Memory B cell (primary cell): Measurements from ENCODE around the gene MOB3C.
"Not testable (repeated sequence)": the region's sequence is repeated elsewhere in the genome, so short reads cannot be mapped to it uniquely, and the experiment has no call there.

Source experiments
- ATAC-seq: fragments of 150-1000 bp; cut with Tn5 transposase; 2 replicates; pipeline ENCODE4 v1.10.0; 2021; ENCODE audit warnings: low read depth, mild to moderate bottlenecking, moderate library complexity
- DNase-seq, 2 donors: peaks; one replicate each; pipeline ENCODE4 v3.0.0; 2022; ENCODE audit warnings: low spot score in 2 of 2
- H3K27ac Mint-ChIP-seq: one replicate; pipeline ENCODE4 v1.8.0; 2022; ENCODE audit warnings: mild to moderate bottlenecking, moderate library complexity, mixed read lengths
- H3K27me3 Mint-ChIP-seq: one replicate; pipeline ENCODE4 v1.8.0; 2022; ENCODE audit warnings: mixed read lengths
- H3K36me3 Mint-ChIP-seq: one replicate; pipeline ENCODE4 v1.8.0; 2022; ENCODE audit warnings: mild to moderate bottlenecking, mixed read lengths
- H3K4me1 Mint-ChIP-seq: one replicate; pipeline ENCODE4 v1.8.0; 2022; ENCODE audit warnings: mixed read lengths
- H3K4me3 Mint-ChIP-seq: one replicate; pipeline ENCODE4 v1.8.0; 2022; ENCODE audit warnings: mild to moderate bottlenecking, moderate library complexity, mixed read lengths
- H3K9me3 Mint-ChIP-seq: one replicate; pipeline ENCODE4 v1.8.0; 2022; ENCODE audit warnings: mixed read lengths

The MOB3C gene

DNA sequence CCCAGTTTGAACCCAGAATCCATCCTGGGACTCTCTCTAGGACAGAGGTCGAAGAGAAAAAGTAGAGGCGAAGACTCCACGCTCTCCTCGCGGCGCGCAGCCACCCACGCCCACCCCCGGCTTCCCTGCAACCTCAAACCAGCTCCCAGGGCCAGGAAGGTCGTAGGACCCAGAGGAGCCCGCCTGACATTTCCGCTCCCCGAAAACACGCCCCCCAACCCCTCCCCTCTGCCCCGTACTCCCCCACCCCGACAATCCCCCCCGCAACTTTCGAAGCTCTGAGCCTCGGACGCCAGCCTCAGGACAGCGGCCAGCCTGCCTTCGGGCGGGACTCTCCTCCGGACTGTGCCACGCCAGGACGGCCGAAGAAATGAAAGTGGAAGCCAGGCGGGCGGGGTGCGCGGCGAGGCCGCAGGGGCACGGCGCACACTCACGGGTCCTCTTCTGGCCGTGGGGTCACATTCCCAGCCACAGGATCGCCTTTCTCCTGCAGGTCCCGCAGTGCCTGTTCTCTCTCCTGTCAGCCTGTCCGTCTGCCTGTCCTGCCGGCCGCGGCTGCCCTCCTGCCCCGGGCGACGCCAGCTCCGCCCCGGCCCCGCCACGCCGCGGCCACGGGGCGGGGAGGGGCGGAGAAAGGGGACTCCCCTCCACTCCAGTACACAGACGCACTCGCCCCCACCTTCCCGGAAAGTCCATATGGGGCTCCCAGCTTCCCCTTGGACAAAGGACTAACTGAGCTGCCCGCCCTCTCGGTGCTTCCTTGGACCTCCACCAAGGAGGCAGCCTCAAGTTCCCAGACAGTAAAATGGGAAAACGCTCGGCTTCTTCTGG is at the start of gene MOB3C:
Gene MOB3C (minus strand): TSS at position 535 of the 831 bp plus-strand sequence. CDS start 3,490 bp downstream, outside the sequence.
- Mint-ChIP-seq H3K9me3 (no peaks in the 10 kb centered on the region), H3K4me1 (peaks cover 23% of the 10 kb centered on the region), H3K36me3 (peaks cover 4% of the 10 kb centered on the region), H3K27ac (peak within 1 kb of the TSS; percentile 92), H3K27me3 (no peaks in the 10 kb centered on the region), H3K4me3 (peak within 1 kb of the TSS; percentile 95)
- DNase-seq (peak; percentile 24 to 52), ATAC-seq (peak; percentile 89)

DNA sequence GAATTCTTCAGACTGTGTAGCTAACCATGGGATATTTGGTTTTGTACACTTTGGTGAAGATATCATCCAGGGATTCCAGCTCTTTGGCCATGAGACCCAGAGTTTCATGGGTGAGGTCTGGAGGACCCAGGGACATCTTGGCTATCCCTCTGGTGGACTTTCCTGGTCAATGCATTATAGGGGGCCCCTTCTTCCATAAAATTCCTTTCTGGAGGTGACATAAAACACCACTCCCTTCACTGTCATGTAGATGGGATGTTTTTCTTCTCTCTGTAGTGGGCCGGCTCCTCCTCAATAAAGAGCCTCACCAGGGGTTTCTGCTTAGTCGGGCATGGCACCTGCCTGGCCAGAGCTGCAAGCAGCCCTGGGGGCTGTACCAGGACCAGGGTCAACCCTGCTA is 49.4 kb upstream of the MOB3C start:
- H3K4me1 Mint-ChIP-seq: peaks cover 12% of the 10 kb centered on the region
- H3K4me3 Mint-ChIP-seq: peak overlapping the region; percentile 67
- no peaks in the 10 kb centered on the region for H3K9me3 Mint-ChIP-seq
- no peaks in the 10 kb centered on the region for H3K27me3 Mint-ChIP-seq
- ATAC-seq (no peak), DNase-seq (no peak)
- H3K27ac Mint-ChIP-seq: peak overlapping the region; percentile 14
- peaks cover 11% of the 10 kb centered on the region for H3K36me3 Mint-ChIP-seq

GRCh38 chr1:46662919-46663318 is 46.3 kb upstream of the MOB3C start:
- peaks cover 13% of the 10 kb centered on the region for H3K36me3 Mint-ChIP-seq
- H3K4me3 Mint-ChIP-seq, ATAC-seq, DNase-seq, H3K9me3 Mint-ChIP-seq, H3K27me3 Mint-ChIP-seq, H3K27ac Mint-ChIP-seq: not testable (repeated sequence)
- H3K4me1 Mint-ChIP-seq: peaks cover 12% of the 10 kb centered on the region

DNA sequence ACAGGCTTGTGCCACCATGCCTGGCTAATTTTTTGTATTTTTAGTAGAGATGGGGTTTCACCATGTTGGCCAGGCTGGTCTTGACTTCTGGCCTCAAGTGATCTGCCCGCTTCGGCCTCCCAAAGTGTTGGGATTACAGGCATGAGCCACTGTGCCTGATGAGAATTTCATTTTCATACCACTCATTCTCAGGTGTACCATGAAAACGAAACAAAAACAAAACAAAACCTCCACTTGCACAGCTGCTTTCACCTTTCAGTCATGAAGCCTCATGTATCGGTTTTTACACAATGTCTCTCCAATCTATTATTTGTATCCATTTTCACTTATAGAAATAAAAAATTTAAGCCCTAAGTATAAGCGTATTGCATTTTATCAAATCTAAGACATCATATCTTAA is 43.5 kb upstream of the MOB3C start:
- Mint-ChIP-seq H3K36me3 (peaks cover 26% of the 10 kb centered on the region), H3K27ac (peak overlapping the region; percentile 14)
- not testable (repeated sequence) for ATAC-seq, H3K27me3 Mint-ChIP-seq, H3K9me3 Mint-ChIP-seq, DNase-seq, H3K4me3 Mint-ChIP-seq, H3K4me1 Mint-ChIP-seq

- DNase-seq: no peak
- no peak for ATAC-seq
- H3K4me1 Mint-ChIP-seq: no peaks in the 10 kb centered on the region
- H3K4me3 Mint-ChIP-seq: no peak overlapping the region
- no peaks in the 10 kb centered on the region for H3K27me3 Mint-ChIP-seq
- peaks cover 3% of the 10 kb centered on the region for H3K9me3 Mint-ChIP-seq
- peaks cover 26% of the 10 kb centered on the region for H3K36me3 Mint-ChIP-seq
- H3K27ac Mint-ChIP-seq: peak overlapping the region; percentile 14
These were observed 42.8 kb upstream of the MOB3C start for GRCh38 chr1:46659307-46659870.

DNA sequence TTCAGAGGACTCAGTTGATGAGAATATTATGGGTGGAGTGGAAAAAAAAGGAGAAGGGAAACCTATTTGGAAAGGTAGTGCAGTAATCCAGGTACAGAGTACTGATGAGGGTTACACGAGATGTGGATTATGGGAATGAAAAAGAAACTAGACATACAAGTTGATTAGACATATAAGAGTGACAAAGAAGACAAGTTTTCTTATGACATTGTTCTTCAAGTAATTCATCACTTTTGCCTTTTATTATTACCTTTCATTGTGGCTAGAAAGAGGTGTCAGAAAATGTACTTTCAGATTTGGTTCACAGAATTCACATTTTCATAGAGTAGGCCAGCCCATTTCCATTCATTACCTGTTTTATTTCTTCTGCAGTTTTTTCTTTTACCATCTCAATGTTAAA is 41.2 kb upstream of the MOB3C start:
- no peaks in the 10 kb centered on the region for H3K4me1 Mint-ChIP-seq
- H3K4me3 Mint-ChIP-seq: no peak overlapping the region
- H3K27me3 Mint-ChIP-seq: no peaks in the 10 kb centered on the region
- H3K27ac Mint-ChIP-seq: no peak overlapping the region
- DNase-seq (no peak), ATAC-seq (no peak)
- peaks cover 3% of the 10 kb centered on the region for H3K9me3 Mint-ChIP-seq
- H3K36me3 Mint-ChIP-seq: peaks cover 23% of the 10 kb centered on the region

DNA sequence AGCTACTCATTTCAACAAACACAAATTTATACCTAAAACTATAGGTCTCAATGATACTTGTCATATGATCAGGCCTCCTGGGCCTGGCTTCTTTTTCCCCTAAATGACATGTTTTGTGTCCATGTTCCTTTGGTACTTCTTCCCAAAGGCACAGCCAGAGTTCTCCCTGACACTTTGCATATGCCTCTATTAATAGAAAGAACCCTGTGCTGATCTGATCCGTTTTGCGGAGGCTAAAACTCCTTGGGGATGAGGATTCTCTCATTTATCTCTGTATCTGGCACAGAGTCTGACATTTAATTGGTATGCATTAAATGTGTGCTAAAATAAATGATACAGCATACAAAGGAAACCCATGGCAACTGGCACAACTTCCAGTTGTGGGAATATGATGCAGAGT is 40.0 kb upstream of the MOB3C start:
- Mint-ChIP-seq H3K27ac (no peak overlapping the region), H3K36me3 (peaks cover 27% of the 10 kb centered on the region), H3K4me3 (no peak overlapping the region), H3K27me3 (no peaks in the 10 kb centered on the region), H3K4me1 (no peaks in the 10 kb centered on the region), H3K9me3 (peaks cover 3% of the 10 kb centered on the region)
- ATAC-seq (no peak), DNase-seq (no peak)

DNA sequence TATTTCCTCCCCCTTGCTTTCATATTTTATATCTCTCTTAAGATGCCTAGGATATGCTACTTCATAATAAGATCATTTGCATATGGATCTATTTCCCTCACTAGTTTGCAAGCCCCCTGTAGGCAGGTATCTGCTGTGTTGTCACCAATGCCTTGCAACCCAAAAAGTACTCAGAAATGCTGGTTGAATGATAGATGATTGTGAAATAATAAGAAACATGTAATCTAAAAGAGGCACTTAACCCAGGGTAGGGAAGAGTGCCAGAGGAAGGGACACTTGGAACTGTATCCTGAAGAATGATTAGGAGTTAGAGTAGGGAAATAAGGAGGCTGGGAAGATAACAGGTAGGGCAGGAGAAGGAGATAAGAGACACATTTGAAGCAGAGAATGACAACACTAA is 39.2 kb upstream of the MOB3C start:
- Mint-ChIP-seq H3K4me1 (no peaks in the 10 kb centered on the region), H3K9me3 (peaks cover 3% of the 10 kb centered on the region), H3K36me3 (peaks cover 27% of the 10 kb centered on the region), H3K4me3 (no peak overlapping the region), H3K27ac (no peak overlapping the region), H3K27me3 (no peaks in the 10 kb centered on the region)
- ATAC-seq: no peak
- DNase-seq: no peak

DNA sequence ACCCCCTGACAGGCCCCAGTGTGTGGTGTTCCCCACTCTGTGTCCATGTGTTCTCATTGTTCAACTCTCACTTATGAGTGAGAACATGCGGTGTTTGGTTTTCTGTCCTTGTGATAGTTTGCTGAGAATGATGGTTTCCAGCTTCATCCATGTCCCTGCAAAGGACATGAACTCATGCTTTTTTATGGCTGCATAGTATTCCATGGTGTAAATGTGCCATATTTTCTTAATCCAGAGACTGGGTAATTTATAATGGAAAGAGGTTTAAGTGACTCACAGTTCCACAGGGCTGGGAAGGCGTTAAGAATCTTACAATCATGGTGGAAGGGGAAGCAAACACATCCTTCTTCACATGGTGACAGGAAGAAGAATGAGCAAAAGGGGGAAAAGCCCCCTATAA is 38.1 kb upstream of the MOB3C start:
- H3K4me1 Mint-ChIP-seq, H3K27me3 Mint-ChIP-seq: not testable (repeated sequence)
- peaks cover 37% of the 10 kb centered on the region for H3K36me3 Mint-ChIP-seq

DNA sequence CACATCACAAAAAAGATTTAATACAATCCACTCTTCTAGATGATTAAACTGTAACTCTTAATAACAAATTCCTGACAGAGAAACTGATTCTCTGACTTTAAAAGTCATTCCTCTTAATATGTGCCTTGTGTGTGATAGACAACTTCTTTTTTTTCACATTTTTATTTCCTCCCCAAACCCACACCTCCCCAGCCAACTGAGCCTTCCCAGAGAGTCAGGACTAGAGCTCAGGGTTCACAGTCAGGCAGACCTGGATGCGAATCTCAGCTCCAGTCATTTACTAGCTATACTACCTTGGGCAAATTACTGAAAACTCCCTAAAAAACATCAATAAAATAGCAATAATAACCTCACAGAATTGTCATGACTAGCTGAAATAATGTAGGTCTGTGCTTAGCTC is 37.4 kb upstream of the MOB3C start:
- no peak for DNase-seq

More for the DNA sequence above, 38.1 kb upstream of the MOB3C start:
- H3K9me3 Mint-ChIP-seq, DNase-seq, ATAC-seq, H3K4me3 Mint-ChIP-seq, H3K27ac Mint-ChIP-seq: not testable (repeated sequence)

GRCh38 chr1:46653405-46653958 is 36.9 kb upstream of the MOB3C start:
- H3K9me3 Mint-ChIP-seq: peaks cover 7% of the 10 kb centered on the region
- no peak overlapping the region for H3K4me3 Mint-ChIP-seq
- H3K27me3 Mint-ChIP-seq: no peaks in the 10 kb centered on the region
- DNase-seq (no peak), ATAC-seq (no peak)
- peaks cover 38% of the 10 kb centered on the region for H3K36me3 Mint-ChIP-seq
- H3K4me1 Mint-ChIP-seq: no peaks in the 10 kb centered on the region
- no peak overlapping the region for H3K27ac Mint-ChIP-seq

More for the DNA sequence above, 37.4 kb upstream of the MOB3C start:
- peaks cover 7% of the 10 kb centered on the region for H3K9me3 Mint-ChIP-seq
- no peak for ATAC-seq
- H3K36me3 Mint-ChIP-seq: peaks cover 38% of the 10 kb centered on the region
- H3K4me3 Mint-ChIP-seq: no peak overlapping the region
- H3K27me3 Mint-ChIP-seq: no peaks in the 10 kb centered on the region
- H3K4me1 Mint-ChIP-seq: no peaks in the 10 kb centered on the region
- no peak overlapping the region for H3K27ac Mint-ChIP-seq

DNA sequence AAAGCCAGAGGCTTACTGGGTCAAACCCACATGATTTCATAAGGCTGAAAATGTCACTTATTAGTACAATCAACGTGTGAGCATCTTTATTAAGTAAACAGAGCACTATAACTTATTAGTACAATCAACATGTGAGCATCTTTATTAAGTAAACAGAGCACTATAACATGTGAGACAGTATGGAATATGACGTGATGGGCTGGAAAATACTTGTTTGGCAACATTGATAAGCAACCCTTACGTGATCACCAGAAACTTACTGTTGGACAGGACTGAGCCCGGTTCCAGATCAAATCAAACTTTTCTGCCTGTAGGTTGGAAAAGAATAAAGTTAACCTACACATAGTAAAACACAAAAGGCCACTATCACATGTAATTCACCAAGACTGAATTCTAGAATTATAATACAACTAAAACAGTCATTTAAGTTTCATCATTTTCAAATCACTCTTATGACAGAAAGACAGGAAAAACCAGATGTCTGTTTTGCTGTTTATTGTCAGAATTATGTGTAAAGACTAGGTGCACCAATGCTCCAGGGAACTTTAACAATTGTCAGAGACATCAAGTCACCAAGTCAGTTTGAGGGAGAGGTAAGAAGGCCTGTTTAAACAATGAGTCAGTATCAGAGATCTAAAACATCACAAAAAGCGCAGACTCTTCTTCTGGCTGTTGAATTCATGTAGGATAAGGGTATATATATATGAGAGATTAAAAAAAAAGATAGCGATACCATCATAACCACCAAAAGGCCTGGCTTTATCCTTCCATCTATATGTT is 35.9 kb upstream of the MOB3C start:
- Mint-ChIP-seq H3K27ac (no peak overlapping the region), H3K27me3 (no peaks in the 10 kb centered on the region), H3K4me3 (no peak overlapping the region), H3K36me3 (peaks cover 35% of the 10 kb centered on the region), H3K9me3 (peaks cover 7% of the 10 kb centered on the region), H3K4me1 (no peaks in the 10 kb centered on the region)
- no peak for DNase-seq
- no peak for ATAC-seq

DNA sequence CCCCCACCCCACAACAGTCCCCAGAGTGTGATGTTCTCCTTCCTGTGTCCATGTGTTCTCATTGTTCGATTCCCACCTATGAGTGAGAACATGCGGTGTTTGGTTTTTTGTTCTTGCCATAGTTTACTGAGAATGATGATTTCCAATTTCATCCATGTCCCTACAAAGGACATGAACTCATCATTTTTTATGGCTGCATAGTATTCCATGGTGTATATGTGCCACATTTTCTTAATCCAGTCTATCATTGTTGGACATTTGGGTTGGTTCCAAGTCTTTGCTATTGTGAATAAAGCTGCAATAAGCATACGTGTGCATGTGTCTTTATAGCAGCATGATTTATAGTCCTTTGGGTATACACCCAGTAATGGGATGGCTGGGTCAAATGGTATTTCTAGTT is 34.5 kb upstream of the MOB3C start:
- not testable (repeated sequence) for H3K4me1 Mint-ChIP-seq, H3K4me3 Mint-ChIP-seq, H3K27me3 Mint-ChIP-seq, DNase-seq, ATAC-seq, H3K9me3 Mint-ChIP-seq, H3K27ac Mint-ChIP-seq
- H3K36me3 Mint-ChIP-seq: peaks cover 41% of the 10 kb centered on the region

GRCh38 chr1:46650491-46650890 is 33.9 kb upstream of the MOB3C start:
- Mint-ChIP-seq H3K9me3 (peaks cover 7% of the 10 kb centered on the region), H3K4me1 (no peaks in the 10 kb centered on the region), H3K4me3 (no peak overlapping the region), H3K27me3 (no peaks in the 10 kb centered on the region), H3K36me3 (peaks cover 35% of the 10 kb centered on the region), H3K27ac (no peak overlapping the region)
- no peak for DNase-seq
- no peak for ATAC-seq
